GM12873 (cell line): ENCODE measurements around the gene COL15A1.

Source experiments
- CTCF ChIP-seq: IDR thresholded peaks from 2 replicates; pipeline ENCODE4 v1.5.1; 2012; ENCODE audit warnings: low read depth, mild to moderate bottlenecking, moderate library complexity, low read length, control low read depth; ENCODE audit not compliant: insufficient read depth; ENCODE audit errors: missing control alignments

Gene COL15A1

GRCh38 chr9:99019510-99020331 lies 76.0 kb downstream of the COL15A1 start:
- TF ChIP-seq CTCF: no peak

DNA sequence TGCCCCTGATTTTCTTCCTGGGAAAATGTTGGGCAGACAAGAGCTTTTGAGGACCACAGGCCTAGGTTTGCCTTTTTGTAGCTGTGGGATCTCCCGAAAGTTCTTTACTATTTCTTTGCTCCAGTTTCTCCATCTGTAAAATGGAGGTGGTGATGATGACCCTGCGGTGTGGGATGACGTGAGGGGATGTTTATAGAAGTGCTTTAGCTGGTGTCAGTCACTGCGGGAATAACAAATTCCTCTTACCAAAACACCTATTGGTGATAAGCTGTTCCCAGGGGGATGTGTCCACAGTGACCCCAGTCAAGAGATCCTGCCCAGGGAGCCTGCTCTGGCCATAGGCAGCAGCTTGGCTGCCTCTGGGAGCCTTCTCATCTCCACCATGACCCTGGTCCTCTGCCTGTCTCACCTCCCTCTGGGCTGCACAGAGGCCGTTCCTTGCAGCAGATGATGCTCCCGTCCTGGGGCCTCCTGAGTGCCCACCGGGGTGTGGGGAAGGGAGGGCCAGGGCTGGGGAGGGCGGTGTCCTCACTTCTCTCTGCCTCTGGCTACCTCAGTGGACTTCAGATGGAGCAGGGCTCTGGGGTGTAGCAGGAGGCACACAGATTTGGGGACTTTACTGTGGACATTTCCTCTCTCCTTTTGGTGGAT lies 77.2 kb downstream of the COL15A1 start:
- no peak for TF ChIP-seq CTCF

GRCh38 chr9:99021512-99021911 lies 77.8 kb downstream of the COL15A1 start:
- TF ChIP-seq CTCF: no peak

- TF ChIP-seq CTCF: no peak
These were observed 79.5 kb downstream of the COL15A1 start for GRCh38 chr9:99023231-99023630.

- TF ChIP-seq CTCF: no peak
These were observed 80.1 kb downstream of the COL15A1 start for GRCh38 chr9:99023831-99024230.

- TF ChIP-seq CTCF: no peak
These were observed 81.3 kb downstream of the COL15A1 start for GRCh38 chr9:99024959-99025358.

- TF ChIP-seq CTCF: peak; percentile 16
These were observed 82.0 kb downstream of the COL15A1 start for GRCh38 chr9:99025616-99026270.
